OCI-LY3 (cell line): ENCODE results near the gene LAMB4.
A peak's percentile ranks its signal among the peaks of the same experiment; 100 is the strongest.

Experiments
- H2AFZ ChIP-seq: fragments of 200-600, 300-600 bp; shearing (Covaris generic); 2 replicates; pipeline ENCODE4 v1.6.0; 2014; ENCODE audit warnings: antibody characterized with exemption, low read depth, low read length
- H3K27ac ChIP-seq: fragments of 200-600, 300-600 bp; sonication (generic); 2 replicates; pipeline ENCODE4 v1.5.1; 2014; ENCODE audit warnings: mild to moderate bottlenecking, low read length, moderate library complexity, mixed read lengths
- H3K27me3 ChIP-seq: fragments of 200-600, 300-600 bp; sonication (generic); 2 replicates; pipeline ENCODE4 v1.6.1; 2014; ENCODE audit warnings: low read depth, low read length, mixed read lengths
- H3K36me3 ChIP-seq: fragments of 200-600, 300-600 bp; sonication (generic); replicated peaks from 2 replicates; pipeline ENCODE3; 2014; ENCODE audit warnings: low read depth, low read length, mixed read lengths
- H3K4me1 ChIP-seq: fragments of 300-600, 200-600 bp; sonication (generic); 2 replicates; pipeline ENCODE4 v1.6.1; 2014; ENCODE audit warnings: low read length, mixed read lengths
- H3K4me2 ChIP-seq: fragments of 200-600, 300-600 bp; sonication (generic); 2 replicates; pipeline ENCODE4 v1.6.1; 2014; ENCODE audit warnings: low read length, mixed read lengths
- H3K4me3 ChIP-seq: fragments of 300-600, 200-600 bp; sonication (generic); 2 replicates; pipeline ENCODE4 v1.5.1; 2014; ENCODE audit warnings: antibody characterized with exemption, mild to moderate bottlenecking, low read length, moderate library complexity
- H3K79me2 ChIP-seq: fragments of 300-600, 200-600 bp; shearing (Covaris generic); 2 replicates; pipeline ENCODE4 v1.6.1; 2014; ENCODE audit warnings: mild to moderate bottlenecking, low read length, mixed read lengths
- H3K9ac ChIP-seq: fragments of 300-600, 200-600 bp; shearing (Covaris generic); 2 replicates; pipeline ENCODE4 v1.6.0; 2014; ENCODE audit warnings: mild to moderate bottlenecking, low read length, moderate library complexity
- H3K9me3 ChIP-seq: fragments of 200-600, 300-600 bp; shearing (Covaris generic); 2 replicates; pipeline ENCODE4 v1.6.1; 2014; ENCODE audit warnings: low read length, mixed read lengths; ENCODE audit not compliant: insufficient read depth
- H4K20me1 ChIP-seq: fragments of 200-600, 300-600 bp; sonication (generic); 2 replicates; pipeline ENCODE4 v1.6.1; 2016; ENCODE audit warnings: low read length, mixed read lengths; ENCODE audit not compliant: insufficient read depth
- EZH2phosphoT487 ChIP-seq: fragments of 200-600 bp; shearing (Covaris generic); IDR thresholded peaks from 2 replicates; pipeline ENCODE4 v1.6.1; 2018; ENCODE audit warnings: antibody characterized with exemption, mixed run types, low read depth
- TF ChIP-seq, protein P1 (sequence below): fragments of 200-600, 300-600 bp; sonication (generic); IDR thresholded peaks from 2 replicates; pipeline ENCODE4 v1.5.1; 2014; ENCODE audit warnings: antibody characterized with exemption, low read length, low read depth

The LAMB4 gene

DNA sequence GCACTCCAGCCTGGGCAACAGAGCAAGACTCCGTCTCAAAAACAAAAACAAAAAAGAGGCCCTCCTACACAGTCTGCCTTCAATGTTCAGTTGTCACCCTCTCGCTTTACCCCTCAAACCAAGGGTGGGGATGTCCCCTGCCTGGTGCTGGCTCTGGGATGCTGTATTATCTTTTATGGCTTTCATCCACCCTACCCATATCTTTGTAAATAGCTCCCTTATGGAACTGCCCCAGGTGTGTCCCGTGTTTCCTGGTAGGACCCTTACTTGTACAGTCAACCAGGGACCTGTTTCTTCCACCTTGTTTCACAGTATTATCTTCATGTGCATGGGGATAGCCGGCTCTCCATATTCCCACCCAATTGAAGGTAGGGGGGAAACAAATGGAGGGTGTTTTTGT is 111.5 kb downstream of the LAMB4 start:
- H3K4me2 ChIP-seq = no peak overlapping the region
- no peak overlapping the region for H3K4me3 ChIP-seq
- no peak overlapping the region for H3K27ac ChIP-seq
- H3K4me1 ChIP-seq = peaks cover 3% of the 10 kb centered on the region; the same call in 1 of the 2 replicates
- no peaks in the 10 kb centered on the region for H3K36me3 ChIP-seq
- H2AFZ ChIP-seq = no peak overlapping the region
- H3K79me2 ChIP-seq = no peaks in the 10 kb centered on the region
- TF ChIP-seq, protein P1, sequence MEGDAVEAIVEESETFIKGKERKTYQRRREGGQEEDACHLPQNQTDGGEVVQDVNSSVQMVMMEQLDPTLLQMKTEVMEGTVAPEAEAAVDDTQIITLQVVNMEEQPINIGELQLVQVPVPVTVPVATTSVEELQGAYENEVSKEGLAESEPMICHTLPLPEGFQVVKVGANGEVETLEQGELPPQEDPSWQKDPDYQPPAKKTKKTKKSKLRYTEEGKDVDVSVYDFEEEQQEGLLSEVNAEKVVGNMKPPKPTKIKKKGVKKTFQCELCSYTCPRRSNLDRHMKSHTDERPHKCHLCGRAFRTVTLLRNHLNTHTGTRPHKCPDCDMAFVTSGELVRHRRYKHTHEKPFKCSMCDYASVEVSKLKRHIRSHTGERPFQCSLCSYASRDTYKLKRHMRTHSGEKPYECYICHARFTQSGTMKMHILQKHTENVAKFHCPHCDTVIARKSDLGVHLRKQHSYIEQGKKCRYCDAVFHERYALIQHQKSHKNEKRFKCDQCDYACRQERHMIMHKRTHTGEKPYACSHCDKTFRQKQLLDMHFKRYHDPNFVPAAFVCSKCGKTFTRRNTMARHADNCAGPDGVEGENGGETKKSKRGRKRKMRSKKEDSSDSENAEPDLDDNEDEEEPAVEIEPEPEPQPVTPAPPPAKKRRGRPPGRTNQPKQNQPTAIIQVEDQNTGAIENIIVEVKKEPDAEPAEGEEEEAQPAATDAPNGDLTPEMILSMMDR = no peak
- no peak for TF ChIP-seq EZH2phosphoT487
- no peaks in the 10 kb centered on the region for H4K20me1 ChIP-seq
- no peaks in the 10 kb centered on the region for H3K27me3 ChIP-seq
- H3K9ac ChIP-seq = no peak overlapping the region
- H3K9me3 ChIP-seq = no peaks in the 10 kb centered on the region

DNA sequence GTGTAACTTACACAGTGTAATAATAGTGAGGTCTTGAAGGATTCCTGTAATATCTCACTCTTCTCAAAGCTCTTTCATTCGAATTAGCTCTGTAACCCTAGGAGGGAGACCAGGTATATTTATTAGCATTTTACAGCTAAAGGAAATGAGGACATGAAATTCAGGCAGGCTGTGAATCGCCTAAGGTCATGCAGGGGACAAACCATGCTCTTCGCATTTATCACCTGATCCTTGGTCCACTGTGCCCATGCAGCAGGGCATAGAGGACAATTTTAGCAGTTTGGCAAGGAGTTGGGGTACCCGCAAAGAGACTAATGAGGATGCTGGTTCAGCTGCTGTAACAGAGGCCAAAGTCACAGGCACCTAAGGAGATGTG is 112.4 kb downstream of the LAMB4 start:
- no peak overlapping the region for H3K9ac ChIP-seq
- no peak for TF ChIP-seq EZH2phosphoT487
- TF ChIP-seq, protein P1 = no peak
- no peak overlapping the region for H3K27ac ChIP-seq
- peaks cover 3% of the 10 kb centered on the region; the same call in 1 of the 2 replicates for H3K4me1 ChIP-seq
- H4K20me1 ChIP-seq = no peaks in the 10 kb centered on the region
- no peak overlapping the region for H3K4me3 ChIP-seq
- H3K79me2 ChIP-seq = no peaks in the 10 kb centered on the region
- H2AFZ ChIP-seq = no peak overlapping the region
- no peaks in the 10 kb centered on the region for H3K9me3 ChIP-seq
- no peaks in the 10 kb centered on the region for H3K27me3 ChIP-seq
- no peaks in the 10 kb centered on the region for H3K36me3 ChIP-seq
- no peak overlapping the region for H3K4me2 ChIP-seq

DNA sequence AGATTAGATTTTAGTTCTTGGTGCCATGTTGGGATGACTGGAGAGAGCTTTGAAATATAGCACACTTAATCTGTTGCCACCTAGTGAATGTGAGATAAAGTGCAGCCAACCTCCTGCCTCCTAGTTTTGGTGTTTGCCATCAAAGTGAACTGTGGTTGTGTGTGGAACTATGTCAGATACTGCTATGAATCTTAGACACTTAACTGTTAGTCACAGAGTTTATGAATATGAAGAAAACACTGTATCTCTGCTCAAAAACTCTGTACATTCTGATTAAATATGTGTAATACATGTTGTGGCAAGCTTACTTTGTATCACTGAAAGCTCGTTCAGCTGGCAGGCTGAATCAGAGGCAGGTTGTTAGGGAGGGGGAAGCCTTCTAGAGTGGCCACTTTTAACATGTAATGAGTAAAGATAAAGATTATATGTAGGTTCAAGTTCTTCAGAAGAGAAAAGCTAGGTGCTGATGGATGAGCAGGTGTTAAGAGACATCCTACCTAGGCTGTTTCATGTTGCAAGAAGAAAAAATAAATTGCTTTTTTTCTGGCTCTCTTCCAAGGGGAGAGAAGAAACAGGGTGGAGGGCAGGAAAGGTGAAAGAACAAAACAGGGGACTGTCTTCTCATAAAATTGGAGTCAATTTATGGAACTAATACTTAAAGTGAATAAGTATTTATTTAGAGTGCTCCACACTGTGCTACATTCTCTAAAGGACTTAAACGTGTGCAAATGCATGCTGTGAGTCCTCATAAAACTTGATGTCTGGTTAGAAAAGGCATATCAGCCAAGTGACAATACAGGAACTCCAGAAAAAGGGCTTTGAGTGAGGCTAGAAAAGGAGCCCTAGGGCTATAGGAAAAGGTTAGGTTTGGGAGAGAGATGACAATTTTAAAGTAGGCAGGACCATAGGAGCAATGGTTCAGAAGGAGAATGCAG is 113.1 kb downstream of the LAMB4 start:
- Histone ChIP-seq H3K4me1 (peaks cover 3% of the 10 kb centered on the region; the same call in 1 of the 2 replicates), H3K27ac (no peak overlapping the region), H4K20me1 (no peaks in the 10 kb centered on the region), H3K27me3 (no peaks in the 10 kb centered on the region), H3K36me3 (no peaks in the 10 kb centered on the region), H3K9me3 (no peaks in the 10 kb centered on the region), H3K4me3 (no peak overlapping the region), H3K9ac (no peak overlapping the region), H3K4me2 (no peak overlapping the region), H2AFZ (no peak overlapping the region), H3K79me2 (no peaks in the 10 kb centered on the region)
- TF ChIP-seq, protein P1 = peak; percentile 44
- TF ChIP-seq EZH2phosphoT487 = no peak

DNA sequence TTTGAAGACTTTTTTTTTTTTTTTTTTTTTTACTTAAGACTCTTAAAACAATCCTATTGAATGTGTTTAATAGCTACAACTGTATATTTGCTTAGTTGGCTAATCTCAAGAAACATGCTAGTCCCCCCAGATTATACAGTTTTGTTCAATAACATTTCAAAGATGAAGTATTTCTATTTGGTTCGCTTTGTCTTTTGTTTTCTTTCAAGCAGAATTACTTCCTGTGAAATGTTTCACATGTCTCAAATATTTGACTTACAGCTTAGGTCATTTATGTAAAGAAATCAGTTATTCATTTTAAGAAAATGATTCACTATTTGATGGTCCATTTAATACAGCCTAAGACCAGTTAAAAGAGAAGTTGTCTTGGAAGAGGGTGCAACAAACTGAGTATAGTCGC is 114.4 kb downstream of the LAMB4 start:
- Histone ChIP-seq H3K27ac (no peak overlapping the region), H3K4me1 (peaks cover 5% of the 10 kb centered on the region)

More for the DNA sequence above, 114.4 kb downstream of the LAMB4 start:
- Histone ChIP-seq H4K20me1 (no peaks in the 10 kb centered on the region), H3K79me2 (no peaks in the 10 kb centered on the region), H2AFZ (no peak overlapping the region), H3K9me3 (no peaks in the 10 kb centered on the region), H3K4me3 (no peak overlapping the region), H3K27me3 (no peaks in the 10 kb centered on the region), H3K4me2 (no peak overlapping the region), H3K9ac (no peak overlapping the region), H3K36me3 (no peaks in the 10 kb centered on the region)
- TF ChIP-seq, protein P1 = no peak
- no peak for TF ChIP-seq EZH2phosphoT487
